ENCODE measurements around the gene SLC17A7. TPM values are rescaled to one million over a fixed set of nuclear protein-coding genes. Genes with fewer than 3 reads are reported as not detected.
A peak's percentile ranks its signal among the peaks of the same experiment; 100 is the strongest.

SLC17A7 gene
- total and polyA plus RNA-seq, 2 of the 4 experiments (the other 2 are of a cell fraction), result 0.03 TPM; not detected in 1

DNA sequence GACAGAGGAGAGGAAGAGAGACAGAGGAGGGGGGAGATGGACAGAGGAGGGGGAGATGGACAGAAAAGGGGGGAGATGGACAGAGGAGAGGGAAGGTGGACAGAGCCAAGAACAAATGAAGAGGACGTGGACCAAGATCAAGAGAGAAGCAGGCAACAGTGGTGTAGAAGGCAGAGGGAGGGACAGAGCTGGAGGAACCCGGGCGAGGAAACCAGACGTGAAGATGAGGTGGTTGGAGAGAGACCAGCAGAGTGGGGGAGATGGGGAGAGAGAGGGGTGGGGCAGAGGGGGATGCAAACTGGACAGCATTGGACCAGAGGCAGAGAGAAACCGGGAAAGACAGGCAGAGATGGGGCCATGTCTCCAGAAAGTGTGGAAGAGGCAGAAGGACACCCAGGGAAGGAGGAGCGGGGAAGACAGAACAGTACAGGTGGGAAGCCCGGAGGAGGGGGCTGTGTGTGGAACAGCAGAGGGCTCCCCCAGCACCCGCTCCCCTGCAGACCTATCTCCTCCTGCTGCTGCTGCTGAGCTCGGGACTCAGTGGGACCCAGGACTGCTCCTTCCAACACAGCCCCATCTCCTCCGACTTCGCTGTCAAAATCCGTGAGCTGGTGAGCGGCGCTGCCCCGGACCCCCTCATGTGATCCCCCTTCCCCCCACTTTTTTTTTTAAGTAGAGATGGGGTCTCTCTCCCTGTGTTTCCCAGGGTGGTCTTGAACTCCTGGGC lies 34.0 kb upstream of the SLC17A7 start:
- Histone ChIP-seq H4K20me1 (ENCODE audit: insufficient read depth, low read length) (no peaks in the 10 kb centered on the region), H3K36me3 (ENCODE audit: control insufficient read depth, insufficient read depth, low read length) (peaks cover 1% of the 10 kb centered on the region; the same call in 1 of the 2 replicates), H3K27ac (ENCODE audit: insufficient read depth, low read length) (no peak overlapping the region), H2AFZ (replicated peaks; ENCODE audit: low read length, poor library complexity) (peak overlapping the region; percentile 66), H2AK5ac (ENCODE audit: low read depth, low read length) (peak overlapping the region; percentile 99; the same call in 1 of the 2 replicates), H2BK15ac (ENCODE audit: low read depth, low read length) (no peak overlapping the region), H3K9ac (ENCODE audit: low read depth, low read length) (no peak overlapping the region; the same call in 1 of the 2 replicates), H4K8ac (ENCODE audit: low read depth in 2 of 2, low read length in 2 of 2) (peak overlapping the region; percentile 85 to 96; a peak in 2 of 4 replicates), H3K9me1 (ENCODE audit: insufficient read depth, low read length) (peaks cover 12% of the 10 kb centered on the region; the same call in 1 of the 2 replicates), H2AK9ac (replicated peaks; ENCODE audit: low read depth, low read length, poor library complexity) (peak overlapping the region; percentile 96), H4K5ac (ENCODE audit: low read depth, low read length) (no peak overlapping the region; the same call in 1 of the 2 replicates), H3K18ac (ENCODE audit: low read depth, low read length) (no peak overlapping the region), H3K56ac (ENCODE audit: extremely low read depth, insufficient read depth, low read length) (no peak overlapping the region), H3K4ac (ENCODE audit: low read depth, low read length) (peak overlapping the region; percentile 96), H2BK5ac (ENCODE audit: low read depth, low read length, poor library complexity, severe bottlenecking) (no peak overlapping the region), H3K27me3 (ENCODE audit: control insufficient read depth, insufficient read depth, low read length) (no peaks in the 10 kb centered on the region), H3K9me3 (ENCODE audit: control insufficient read depth, insufficient read depth, low read length) (no peaks in the 10 kb centered on the region), H3K4me3 (ENCODE audit: insufficient read depth, low read depth, low read length) (no peak overlapping the region), H2BK20ac (ENCODE audit: low read depth, low read length) (no peak overlapping the region), H3K4me1 (ENCODE audit: control insufficient read depth, insufficient read depth, low read length) (peaks cover 11% of the 10 kb centered on the region; the same call in 1 of the 2 replicates), H3K79me1 (ENCODE audit: low read depth in 1 of 2, low read length in 2 of 2) (peaks cover 0 to 8% of the 10 kb centered on the region in 2 experiments; a peak in 2 of 4 replicates), H3K4me2 (ENCODE audit: low read depth, low read length) (peak overlapping the region; percentile 93), H4K91ac (ENCODE audit: insufficient read depth, low read depth, low read length) (no peak overlapping the region), H3K14ac (replicated peaks; ENCODE audit: low read depth, low read length) (peak overlapping the region; percentile 92; the same call in 1 of the 2 replicates), H3K23ac (ENCODE audit: low read depth, low read length) (peak overlapping the region; percentile 73; the same call in 1 of the 2 replicates), H2BK120ac (ENCODE audit: low read depth, low read length) (no peak overlapping the region)
- in situ Hi-C loops (cut with MboI; ENCODE audit: low sequenced_read_pairs) (no loop called here), dilution Hi-C loops (cut with HindIII; ENCODE audit: low sequenced_read_pairs, unreplicated experiment) (no loop called here), intact Hi-C loops (cut with micrococcal nuclease) (no loop called here)
- DNase-seq (no peak), ATAC-seq (ENCODE audit: low read depth) (no peak)
- ChIA-PET POLR2A (ENCODE audit: unreplicated experiment) (no interaction called here), CTCF (interaction anchor here (1.0 kb wide), 1 partner anchor 84 kb away, joined by 4 read pairs; no protein-coding TSS in a partner anchor)
- TF ChIP-seq, protein P1, sequence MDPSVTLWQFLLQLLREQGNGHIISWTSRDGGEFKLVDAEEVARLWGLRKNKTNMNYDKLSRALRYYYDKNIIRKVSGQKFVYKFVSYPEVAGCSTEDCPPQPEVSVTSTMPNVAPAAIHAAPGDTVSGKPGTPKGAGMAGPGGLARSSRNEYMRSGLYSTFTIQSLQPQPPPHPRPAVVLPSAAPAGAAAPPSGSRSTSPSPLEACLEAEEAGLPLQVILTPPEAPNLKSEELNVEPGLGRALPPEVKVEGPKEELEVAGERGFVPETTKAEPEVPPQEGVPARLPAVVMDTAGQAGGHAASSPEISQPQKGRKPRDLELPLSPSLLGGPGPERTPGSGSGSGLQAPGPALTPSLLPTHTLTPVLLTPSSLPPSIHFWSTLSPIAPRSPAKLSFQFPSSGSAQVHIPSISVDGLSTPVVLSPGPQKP (IDR thresholded peaks at IDR 0.05; ENCODE audit: borderline replicate concordance, low read depth, low read length), result no peak
- TF ChIP-seq RCOR1 (IDR thresholded peaks at IDR 0.05; ENCODE audit: insufficient replicate concordance, low read length), result no peak
- TF ChIP-seq, protein P2, sequence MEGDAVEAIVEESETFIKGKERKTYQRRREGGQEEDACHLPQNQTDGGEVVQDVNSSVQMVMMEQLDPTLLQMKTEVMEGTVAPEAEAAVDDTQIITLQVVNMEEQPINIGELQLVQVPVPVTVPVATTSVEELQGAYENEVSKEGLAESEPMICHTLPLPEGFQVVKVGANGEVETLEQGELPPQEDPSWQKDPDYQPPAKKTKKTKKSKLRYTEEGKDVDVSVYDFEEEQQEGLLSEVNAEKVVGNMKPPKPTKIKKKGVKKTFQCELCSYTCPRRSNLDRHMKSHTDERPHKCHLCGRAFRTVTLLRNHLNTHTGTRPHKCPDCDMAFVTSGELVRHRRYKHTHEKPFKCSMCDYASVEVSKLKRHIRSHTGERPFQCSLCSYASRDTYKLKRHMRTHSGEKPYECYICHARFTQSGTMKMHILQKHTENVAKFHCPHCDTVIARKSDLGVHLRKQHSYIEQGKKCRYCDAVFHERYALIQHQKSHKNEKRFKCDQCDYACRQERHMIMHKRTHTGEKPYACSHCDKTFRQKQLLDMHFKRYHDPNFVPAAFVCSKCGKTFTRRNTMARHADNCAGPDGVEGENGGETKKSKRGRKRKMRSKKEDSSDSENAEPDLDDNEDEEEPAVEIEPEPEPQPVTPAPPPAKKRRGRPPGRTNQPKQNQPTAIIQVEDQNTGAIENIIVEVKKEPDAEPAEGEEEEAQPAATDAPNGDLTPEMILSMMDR (conservative IDR thresholded peaks at IDR 0.05; ENCODE audit: low read depth, low read length), result no peak
- TF ChIP-seq CEBPB (IDR thresholded peaks at IDR 0.05; ENCODE audit: low read depth, low read length), result no peak
- TF ChIP-seq, protein P3, sequence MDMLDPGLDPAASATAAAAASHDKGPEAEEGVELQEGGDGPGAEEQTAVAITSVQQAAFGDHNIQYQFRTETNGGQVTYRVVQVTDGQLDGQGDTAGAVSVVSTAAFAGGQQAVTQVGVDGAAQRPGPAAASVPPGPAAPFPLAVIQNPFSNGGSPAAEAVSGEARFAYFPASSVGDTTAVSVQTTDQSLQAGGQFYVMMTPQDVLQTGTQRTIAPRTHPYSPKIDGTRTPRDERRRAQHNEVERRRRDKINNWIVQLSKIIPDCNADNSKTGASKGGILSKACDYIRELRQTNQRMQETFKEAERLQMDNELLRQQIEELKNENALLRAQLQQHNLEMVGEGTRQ (IDR thresholded peaks at IDR 0.05; ENCODE audit: low read depth, low read length), result no peak
- TF ChIP-seq CHD1 (IDR thresholded peaks at IDR 0.05; ENCODE audit: low read depth, low read length), result no peak
- TF ChIP-seq FOS (IDR thresholded peaks at IDR 0.05; ENCODE audit: low read depth, low read length), result no peak
- no peak for TF ChIP-seq RFX5 (IDR thresholded peaks at IDR 0.05; ENCODE audit: low read depth, low read length)
- no peak for TF ChIP-seq MAZ (IDR thresholded peaks at IDR 0.05; ENCODE audit: borderline replicate concordance, low read depth, low read length)
- no peak for TF ChIP-seq RAD21 (IDR thresholded peaks at IDR 0.05; ENCODE audit: low read length)
- TF ChIP-seq MXI1 (IDR thresholded peaks at IDR 0.05; ENCODE audit: borderline replicate concordance, low read depth, low read length), result no peak
- WGBS, 2 experiments (ENCODE audit: extremely low coverage in 2 of 2, insufficient read length in 1 of 2), result 57% methylated on average over 5 of the region's 15 CpGs; no CpG with 5 or more reads in 1 of the 2 experiments
- BruUV-seq (replicated peaks), result no TSS peak

Data from IMR-90 (cell line).